Vagina (tissue), 2 donors: Measurements from ENCODE around the gene SIRPB2. TPM values are rescaled to one million over a fixed set of nuclear protein-coding genes. Genes with fewer than 3 reads are reported as not detected.

Source experiments
- DNase-seq, 2 donors: peaks; one replicate each; pipeline ENCODE4 v3.0.0-alpha.2; 2017; ENCODE audit errors: extremely low spot score in 2 of 2
- H3K27ac ChIP-seq: fragments of 200-600 bp; sonication (generic); one replicate; pipeline ENCODE4 v1.5.1; 2019
- H3K27me3 ChIP-seq: fragments of 200-600 bp; sonication (generic); one replicate; pipeline ENCODE4 v1.5.1; 2019
- H3K36me3 ChIP-seq, 2 donors: fragments of 200-600 bp; sonication (generic); one replicate each; pipeline ENCODE4 v1.5.1; 2017 to 2019
- H3K4me1 ChIP-seq: fragments of 200-600 bp; sonication (generic); one replicate; pipeline ENCODE4 v1.5.1; 2019
- H3K4me3 ChIP-seq, 2 donors: fragments of 200-600 bp; sonication (generic); 1 replicate in 1 of 2; 2 replicates in 1 of 2; pipeline ENCODE4 v1.5.1; 2016 to 2019
- H3K9me3 ChIP-seq: fragments of 200-600 bp; sonication (generic); one replicate; pipeline ENCODE4 v1.5.1; 2019
- CTCF ChIP-seq, 3 experiments: fragments of 450-650 bp in 2 of 3; fragments of 200-600 bp in 1 of 3; sonication (generic) in 1 of 3; IDR thresholded peaks; one replicate each; pipeline ENCODE4 v1.5.1; 2017 to 2019; ENCODE audit warnings: antibody characterized with exemption in 3 of 3, mild to moderate bottlenecking in 2 of 3, moderate library complexity in 2 of 3
- POLR2A ChIP-seq, 2 donors: fragments of 450-650 bp; IDR thresholded peaks; one replicate each; pipeline ENCODE4 v1.6.1; 2017; ENCODE audit warnings: antibody characterized with exemption in 2 of 2, mild to moderate bottlenecking in 2 of 2, moderate library complexity in 2 of 2
- POLR2AphosphoS5 ChIP-seq, 2 donors: sonication (generic); formaldehyde crosslinking; IDR thresholded peaks; one replicate each; pipeline ENCODE4 v1.9.0; 2017; ENCODE audit warnings: antibody characterized with exemption in 2 of 2, mild to moderate bottlenecking in 2 of 2, low read depth in 1 of 2; ENCODE audit not compliant: insufficient read depth in 1 of 2
- intact Hi-C: fragments of 100-400 bp; cut with DNase I; formaldehyde crosslinking; loops from one replicate; pipeline ENCODE4 v1.15.1; 2023
- total RNA-seq: library from RNA; depleted of rRNA; stranded (reverse); fragments of >200 nt; gene quantifications from one replicate; pipeline ENCODE4 v1.2.3, GENCODE V29; 2016

Gene SIRPB2
- total RNA-seq, 1 donor from 2014 or later = 2.9 TPM

- H3K9me3 ChIP-seq = no peaks in the 10 kb centered on the region
Measured at GRCh38 chr20:1460275-1460674, 30.9 kb downstream of the SIRPB2 start.

GRCh38 chr20:1457992-1458391 is 33.2 kb downstream of the SIRPB2 start:
- Histone ChIP-seq H3K4me1 (no peaks in the 10 kb centered on the region), H3K9me3 (no peaks in the 10 kb centered on the region), H3K4me3 (no peak overlapping the region), H3K36me3 (peaks cover 0 to 62% of the 10 kb centered on the region in 2 donors), H3K27me3 (no peaks in the 10 kb centered on the region), H3K27ac (no peak overlapping the region)
- no peak for TF ChIP-seq POLR2AphosphoS5 (IDR thresholded peaks at IDR 0.05; ENCODE audit: insufficient read depth in 1 of 2, low read depth in 1 of 2)
- no peak for TF ChIP-seq CTCF (IDR thresholded peaks at IDR 0.05)
- TF ChIP-seq POLR2A (IDR thresholded peaks at IDR 0.05) = no peak
- intact Hi-C loops = no loop called here
- no peak for DNase-seq

More at GRCh38 chr20:1460275-1460674, 30.9 kb downstream of the SIRPB2 start:
- H3K27ac ChIP-seq = no peak overlapping the region
- intact Hi-C loops = no loop called here
- no peaks in the 10 kb centered on the region for H3K27me3 ChIP-seq
- no peak overlapping the region for H3K4me3 ChIP-seq
- H3K36me3 ChIP-seq = peaks cover 0 to 39% of the 10 kb centered on the region in 2 donors
- no peak for DNase-seq
- no peak for TF ChIP-seq POLR2AphosphoS5 (IDR thresholded peaks at IDR 0.05; ENCODE audit: insufficient read depth in 1 of 2, low read depth in 1 of 2)
- TF ChIP-seq POLR2A (IDR thresholded peaks at IDR 0.05) = no peak
- no peak for TF ChIP-seq CTCF (IDR thresholded peaks at IDR 0.05)
- peaks cover 22% of the 10 kb centered on the region for H3K4me1 ChIP-seq

DNA sequence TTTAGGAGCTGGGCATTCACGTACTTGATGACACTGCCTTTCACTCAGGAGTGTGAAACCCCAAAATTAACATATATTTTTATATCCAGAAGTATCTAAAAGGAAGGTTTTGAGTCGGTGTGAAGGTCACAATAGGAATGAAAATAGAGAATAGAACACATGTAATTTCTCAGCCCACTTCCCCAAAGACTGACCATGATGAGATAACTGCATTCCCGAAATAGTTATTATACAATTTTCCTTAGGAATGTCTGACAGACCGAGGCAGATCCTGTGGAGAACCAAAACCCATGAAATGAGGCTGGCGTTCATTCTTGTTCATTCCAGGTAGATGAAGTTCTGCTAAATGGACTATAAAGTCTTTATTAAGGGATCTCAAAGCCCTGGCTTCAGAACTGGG is 34.9 kb downstream of the SIRPB2 start:
- Histone ChIP-seq H3K36me3 (peaks cover 6 to 73% of the 10 kb centered on the region in 2 donors), H3K27me3 (no peaks in the 10 kb centered on the region), H3K4me3 (no peak overlapping the region), H3K4me1 (no peaks in the 10 kb centered on the region), H3K9me3 (no peaks in the 10 kb centered on the region), H3K27ac (no peak overlapping the region)
- DNase-seq = no peak
- intact Hi-C loops = no loop called here
- TF ChIP-seq CTCF (IDR thresholded peaks at IDR 0.05) = no peak

DNA sequence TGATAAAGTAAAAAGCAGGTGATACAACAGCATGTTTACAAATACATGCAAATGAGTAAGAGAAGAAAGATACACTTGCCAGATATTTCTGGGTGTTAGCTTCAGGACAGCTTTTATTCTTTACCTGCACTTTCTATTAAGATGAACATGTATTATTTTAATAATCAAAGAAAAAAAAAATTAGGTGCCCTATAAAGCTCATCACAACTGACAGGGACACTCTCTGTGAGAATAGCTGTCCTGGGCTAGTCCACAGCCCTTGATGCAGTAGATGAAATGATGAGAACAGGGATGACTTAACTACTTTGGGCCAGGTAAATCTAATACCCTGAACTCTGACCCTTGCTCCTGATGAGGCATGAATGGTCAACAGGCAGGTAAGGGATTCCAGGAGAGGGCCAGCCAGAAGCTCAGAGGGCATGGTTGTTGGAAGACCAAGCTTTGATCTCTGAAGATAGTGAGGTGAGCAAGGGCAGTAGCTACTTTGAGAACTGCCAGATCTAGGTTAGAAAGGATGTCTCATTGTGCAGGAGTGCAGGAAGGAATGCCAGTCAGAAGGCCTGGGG is 40.2 kb downstream of the SIRPB2 start:
- Histone ChIP-seq H3K9me3 (no peaks in the 10 kb centered on the region), H3K27me3 (no peaks in the 10 kb centered on the region), H3K4me3 (no peak overlapping the region), H3K36me3 (peaks cover 7 to 96% of the 10 kb centered on the region in 2 donors), H3K4me1 (no peaks in the 10 kb centered on the region), H3K27ac (no peak overlapping the region)
- no peak for TF ChIP-seq POLR2A (IDR thresholded peaks at IDR 0.05)
- no peak for TF ChIP-seq POLR2AphosphoS5 (IDR thresholded peaks at IDR 0.05; ENCODE audit: insufficient read depth in 1 of 2, low read depth in 1 of 2)
- no peak for TF ChIP-seq CTCF (IDR thresholded peaks at IDR 0.05)
- no peak for DNase-seq
- intact Hi-C loops = no loop called here

GRCh38 chr20:1449370-1449769 is 41.9 kb downstream of the SIRPB2 start:
- Histone ChIP-seq H3K4me3 (no peak overlapping the region), H3K36me3 (peaks cover 15 to 96% of the 10 kb centered on the region in 2 donors), H3K27me3 (no peaks in the 10 kb centered on the region), H3K4me1 (no peaks in the 10 kb centered on the region), H3K27ac (no peak overlapping the region), H3K9me3 (no peaks in the 10 kb centered on the region)
- no peak for TF ChIP-seq POLR2A (IDR thresholded peaks at IDR 0.05)
- no peak for TF ChIP-seq CTCF (IDR thresholded peaks at IDR 0.05)
- TF ChIP-seq POLR2AphosphoS5 (IDR thresholded peaks at IDR 0.05; ENCODE audit: insufficient read depth in 1 of 2, low read depth in 1 of 2) = no peak
- intact Hi-C loops = loop anchor here (5.0 kb wide), 1 partner anchor 142 kb away; no protein-coding TSS in a partner anchor
- DNase-seq = no peak
